Measurements from ENCODE around the gene TNN.
A peak's percentile ranks its signal among the peaks of the same experiment; 100 is the strongest.

DNA sequence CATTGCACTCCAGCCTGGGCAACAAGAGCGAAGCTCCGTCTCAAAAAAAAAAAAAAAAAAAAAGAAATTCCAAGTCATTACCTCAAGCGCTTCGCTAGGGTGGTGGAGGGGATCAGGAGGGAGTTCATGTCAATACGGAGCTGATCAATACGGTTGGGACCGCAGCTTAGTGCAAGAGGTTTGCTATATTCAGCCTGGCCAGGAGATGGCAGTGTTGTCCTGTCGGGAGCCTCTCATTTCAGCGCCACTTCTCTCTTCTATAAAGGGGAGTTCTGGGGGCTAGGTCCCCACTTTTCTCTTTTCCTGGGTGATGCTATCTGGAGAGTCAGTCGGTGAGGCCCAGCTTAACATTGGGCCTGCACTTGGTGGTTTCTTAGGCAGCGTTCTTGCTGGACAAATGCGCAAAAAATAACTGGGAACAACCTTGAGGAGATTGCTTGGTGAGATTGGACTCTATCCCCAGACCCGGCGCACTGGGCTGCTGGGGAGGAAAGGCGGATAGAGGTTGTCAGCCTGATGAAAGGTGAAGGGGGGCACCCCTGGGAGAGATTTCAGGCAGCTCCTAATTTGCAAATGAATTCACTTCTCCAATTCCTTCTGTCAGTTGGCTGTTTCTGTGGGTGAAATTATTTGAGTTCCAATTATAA, 84.5 kb downstream of the TNN start:
- TF ChIP-seq, protein P1, sequence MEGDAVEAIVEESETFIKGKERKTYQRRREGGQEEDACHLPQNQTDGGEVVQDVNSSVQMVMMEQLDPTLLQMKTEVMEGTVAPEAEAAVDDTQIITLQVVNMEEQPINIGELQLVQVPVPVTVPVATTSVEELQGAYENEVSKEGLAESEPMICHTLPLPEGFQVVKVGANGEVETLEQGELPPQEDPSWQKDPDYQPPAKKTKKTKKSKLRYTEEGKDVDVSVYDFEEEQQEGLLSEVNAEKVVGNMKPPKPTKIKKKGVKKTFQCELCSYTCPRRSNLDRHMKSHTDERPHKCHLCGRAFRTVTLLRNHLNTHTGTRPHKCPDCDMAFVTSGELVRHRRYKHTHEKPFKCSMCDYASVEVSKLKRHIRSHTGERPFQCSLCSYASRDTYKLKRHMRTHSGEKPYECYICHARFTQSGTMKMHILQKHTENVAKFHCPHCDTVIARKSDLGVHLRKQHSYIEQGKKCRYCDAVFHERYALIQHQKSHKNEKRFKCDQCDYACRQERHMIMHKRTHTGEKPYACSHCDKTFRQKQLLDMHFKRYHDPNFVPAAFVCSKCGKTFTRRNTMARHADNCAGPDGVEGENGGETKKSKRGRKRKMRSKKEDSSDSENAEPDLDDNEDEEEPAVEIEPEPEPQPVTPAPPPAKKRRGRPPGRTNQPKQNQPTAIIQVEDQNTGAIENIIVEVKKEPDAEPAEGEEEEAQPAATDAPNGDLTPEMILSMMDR (IDR thresholded peaks at IDR 0.05; ENCODE audit: low read depth, low read length) = peak; percentile 95
- TF ChIP-seq EZH2phosphoT487 (IDR thresholded peaks at IDR 0.05; ENCODE audit: low read depth) = no peak

All from OCI-LY3 (cell line).